Lung (tissue), 12 donors: ENCODE results near the gene FAM131C. TPM values are rescaled to one million over a fixed set of nuclear protein-coding genes. Genes with fewer than 3 reads are reported as not detected.
A peak's percentile ranks its signal among the peaks of the same experiment; 100 is the strongest.
"Not testable (repeated sequence)": the region's sequence is repeated elsewhere in the genome, so short reads cannot be mapped to it uniquely, and the experiment has no call there.

Experiments used
- ATAC-seq: fragments of 200-7000 bp; cut with Tn5 transposase; one replicate; pipeline ENCODE4 v1.9.1; 2020; ENCODE audit warnings: moderate number of reproducible peaks; ENCODE audit not compliant: insufficient read depth, low FRiP score
- DNase-seq, 3 donors: peaks; one replicate each; pipeline ENCODE4 v3.0.0-alpha.2; 2013 to 2017
- H3K27ac ChIP-seq, 2 donors: one replicate each; pipeline ENCODE4 v1.5.1; 2013; ENCODE audit warnings: mild to moderate bottlenecking in 2 of 2, moderate library complexity in 2 of 2, control low read depth in 1 of 2, inconsistent platforms in 1 of 2, low read depth in 1 of 2, low read length in 1 of 2
- H3K27me3 ChIP-seq, 3 donors: one replicate each; pipeline ENCODE4 v1.5.1; 2013; ENCODE audit warnings: low read length in 2 of 3; ENCODE audit not compliant: control insufficient read depth in 3 of 3, insufficient read depth in 3 of 3
- H3K36me3 ChIP-seq, 4 donors: one replicate each; pipeline ENCODE4 v1.5.1; 2013; ENCODE audit warnings: low read length in 4 of 4, mild to moderate bottlenecking in 1 of 4, moderate library complexity in 1 of 4; ENCODE audit not compliant: control insufficient read depth in 4 of 4, insufficient read depth in 4 of 4
- H3K4me1 ChIP-seq, 5 donors: one replicate each; pipeline ENCODE4 v1.5.1; 2013; ENCODE audit warnings: low read length in 5 of 5, mild to moderate bottlenecking in 2 of 5, moderate library complexity in 1 of 5; ENCODE audit not compliant: control insufficient read depth in 5 of 5, insufficient read depth in 5 of 5
- H3K4me3 ChIP-seq: one replicate; pipeline ENCODE4 v1.5.1; 2013; ENCODE audit warnings: mild to moderate bottlenecking, control low read depth, moderate library complexity
- H3K9ac ChIP-seq, 2 donors: one replicate each; pipeline ENCODE4 v1.5.1; 2013; ENCODE audit warnings: low read length in 2 of 2, control low read depth in 1 of 2; ENCODE audit not compliant: insufficient read depth in 1 of 2
- H3K9me3 ChIP-seq, 4 donors: one replicate each; pipeline ENCODE4 v1.5.1; 2013; ENCODE audit warnings: low read length in 3 of 4, mild to moderate bottlenecking in 1 of 4, moderate library complexity in 1 of 4; ENCODE audit not compliant: control insufficient read depth in 4 of 4, insufficient read depth in 3 of 4
- WGBS, 2 donors: extraction: QIAGEN DNeasy Blood & Tissue Kit; methylation state at CpG; one replicate each; pipeline ENCODE4 v1.1.7; 2013; 5-methylcytosine and 5-hydroxymethylcytosine counted together
- polyA plus RNA-seq, 2 donors: library from polyadenylated mRNA; stranded (reverse); fragments of 200-250 nt; gene quantifications; one replicate each; pipeline ENCODE4 v1.2.1, GENCODE V29; 2013
- total RNA-seq, 2 donors: library from RNA; depleted of rRNA in 1 of 2; stranded (reverse); fragments of >200 nt in 1 of 2; gene quantifications; one replicate each; pipeline ENCODE4 v1.2.1, GENCODE V29; 2014 to 2021
- TF ChIP-seq, protein P1 (sequence below): IDR thresholded peaks from 2 replicates; pipeline ENCODE4 v1.5.1; 2012; ENCODE audit warnings: mild to moderate bottlenecking; ENCODE audit errors: control extremely low read depth, extremely low read depth
- donor health status: control.
- donor health status: control.
- donor health status: Bipolar disorder and iron deficiency.
- donor health status: healthy.
- donor health status: DM: yes; HTN: yes; CAD: no.

The FAM131C gene
- total and polyA plus RNA-seq, 4 donors = not detected

DNA sequence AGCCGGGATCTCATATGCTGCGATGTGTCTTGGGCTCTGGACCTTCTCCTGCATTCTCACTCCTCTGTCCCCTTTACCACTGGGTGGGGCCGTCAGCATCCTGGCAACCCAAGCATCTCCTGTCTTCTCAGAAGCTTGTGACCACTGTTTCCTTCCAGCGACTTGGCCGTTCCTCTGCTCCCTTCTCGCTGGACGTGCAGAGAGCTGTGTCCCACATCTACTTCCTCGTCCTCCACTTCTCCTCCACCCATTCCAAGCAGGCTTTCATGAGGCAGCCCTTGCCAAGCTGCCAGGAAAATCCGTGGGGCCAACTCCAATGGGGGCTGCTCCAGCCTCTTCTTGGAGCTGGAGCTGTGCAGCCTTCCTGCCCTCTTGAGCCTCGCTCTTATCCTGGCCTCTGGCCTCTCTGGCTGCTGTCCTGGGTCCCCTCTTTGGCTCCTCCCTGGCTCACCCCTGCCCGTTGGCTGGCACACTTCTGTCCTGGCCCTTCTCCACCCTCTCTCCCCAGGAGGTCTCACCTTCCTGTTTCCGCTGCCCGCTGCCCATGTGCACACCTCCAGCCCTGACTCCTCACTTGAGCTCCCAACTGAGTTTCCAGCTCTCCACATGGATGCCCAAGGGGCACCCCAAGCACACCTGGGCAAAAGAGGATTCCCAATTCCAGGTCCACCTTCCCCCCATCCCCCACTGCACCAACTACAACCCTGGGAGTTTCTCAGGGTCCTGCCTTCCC, 8.7 kb downstream of the FAM131C start:
- Histone ChIP-seq H3K9ac (no peak overlapping the region), H3K27ac (no peak overlapping the region), H3K4me1 (peaks cover 0 to 6% (median 4%) of the 10 kb centered on the region in 5 donors), H3K36me3 (no peaks in the 10 kb centered on the region), H3K9me3 (no peaks in the 10 kb centered on the region), H3K4me3 (no peak overlapping the region), H3K27me3 (no peaks in the 10 kb centered on the region)
- 32 to 38% methylated on average over 13 of the region's 13 CpGs for WGBS, 2 donors
- no peak for ATAC-seq
- DNase-seq = peak in 1 of 3 donors; percentile 37
- TF ChIP-seq, protein P1, sequence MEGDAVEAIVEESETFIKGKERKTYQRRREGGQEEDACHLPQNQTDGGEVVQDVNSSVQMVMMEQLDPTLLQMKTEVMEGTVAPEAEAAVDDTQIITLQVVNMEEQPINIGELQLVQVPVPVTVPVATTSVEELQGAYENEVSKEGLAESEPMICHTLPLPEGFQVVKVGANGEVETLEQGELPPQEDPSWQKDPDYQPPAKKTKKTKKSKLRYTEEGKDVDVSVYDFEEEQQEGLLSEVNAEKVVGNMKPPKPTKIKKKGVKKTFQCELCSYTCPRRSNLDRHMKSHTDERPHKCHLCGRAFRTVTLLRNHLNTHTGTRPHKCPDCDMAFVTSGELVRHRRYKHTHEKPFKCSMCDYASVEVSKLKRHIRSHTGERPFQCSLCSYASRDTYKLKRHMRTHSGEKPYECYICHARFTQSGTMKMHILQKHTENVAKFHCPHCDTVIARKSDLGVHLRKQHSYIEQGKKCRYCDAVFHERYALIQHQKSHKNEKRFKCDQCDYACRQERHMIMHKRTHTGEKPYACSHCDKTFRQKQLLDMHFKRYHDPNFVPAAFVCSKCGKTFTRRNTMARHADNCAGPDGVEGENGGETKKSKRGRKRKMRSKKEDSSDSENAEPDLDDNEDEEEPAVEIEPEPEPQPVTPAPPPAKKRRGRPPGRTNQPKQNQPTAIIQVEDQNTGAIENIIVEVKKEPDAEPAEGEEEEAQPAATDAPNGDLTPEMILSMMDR = no peak

DNA sequence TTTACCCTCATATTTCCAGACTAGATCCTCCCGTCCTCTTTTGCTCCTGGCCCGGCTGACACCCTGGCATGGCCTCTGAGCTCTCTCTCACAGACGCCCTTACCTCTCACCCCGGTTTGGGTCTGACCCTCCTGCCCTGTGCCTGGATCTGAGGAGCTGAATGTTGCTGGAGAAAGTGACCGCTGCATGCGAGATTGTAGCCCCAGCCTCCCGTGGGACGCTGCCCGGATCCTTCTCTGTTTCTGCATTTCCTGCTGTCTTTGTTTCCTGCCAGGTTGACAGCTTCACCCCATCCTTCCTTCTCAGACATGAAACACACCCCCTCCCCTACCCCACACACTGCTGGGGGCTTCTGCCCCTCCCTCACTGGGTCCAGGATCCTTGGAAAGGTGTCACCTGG, 9.5 kb downstream of the FAM131C start:
- Histone ChIP-seq H3K36me3 (no peaks in the 10 kb centered on the region), H3K9me3 (no peaks in the 10 kb centered on the region), H3K4me1 (peaks cover 0 to 6% (median 4%) of the 10 kb centered on the region in 5 donors), H3K4me3 (no peak overlapping the region), H3K27me3 (no peaks in the 10 kb centered on the region), H3K9ac (no peak overlapping the region), H3K27ac (no peak overlapping the region)
- TF ChIP-seq, protein P1 = no peak
- no peak for DNase-seq
- WGBS, 2 donors = 55 to 60% methylated on average over 9 of the region's 9 CpGs
- no peak for ATAC-seq

DNA sequence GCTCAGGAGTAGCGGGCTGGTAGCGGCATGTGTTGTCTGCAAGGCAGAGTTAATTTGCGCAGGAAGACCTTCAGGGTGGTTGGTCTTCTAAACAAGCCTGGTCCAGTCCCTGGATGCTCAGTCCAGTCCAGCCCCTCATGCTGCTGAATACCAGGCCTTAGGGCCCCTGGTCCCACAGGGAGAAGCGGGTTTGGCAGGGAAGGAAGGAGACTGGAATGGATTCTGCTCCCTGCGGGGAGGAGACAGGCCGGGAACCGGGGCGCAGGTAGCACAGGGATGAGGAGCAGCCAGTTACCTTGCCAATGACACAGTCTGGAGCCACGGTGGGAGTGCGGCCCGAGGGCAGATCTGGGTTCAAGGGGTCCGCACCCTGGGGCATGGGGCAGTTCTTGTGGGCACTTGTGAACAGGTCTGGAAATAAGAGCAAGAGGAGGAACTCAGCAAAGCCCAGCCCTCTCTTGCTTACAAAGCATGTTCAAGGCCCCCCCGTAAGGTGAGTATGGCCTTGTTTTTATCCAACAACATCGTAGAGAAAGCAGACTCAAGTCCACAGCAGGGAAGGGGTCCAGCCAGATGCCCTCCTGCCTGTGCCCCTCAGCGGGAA, 10.1 kb downstream of the FAM131C start:
- no peak for DNase-seq
- Histone ChIP-seq H3K4me3 (no peak overlapping the region), H3K4me1 (peaks cover 0 to 6% (median 1%) of the 10 kb centered on the region in 5 donors), H3K36me3 (no peaks in the 10 kb centered on the region), H3K27ac (no peak overlapping the region), H3K9me3 (no peaks in the 10 kb centered on the region), H3K9ac (no peak overlapping the region), H3K27me3 (no peaks in the 10 kb centered on the region)
- TF ChIP-seq, protein P1 = no peak
- ATAC-seq = no peak
- WGBS, 2 donors = 92 to 95% methylated on average over 15 of the region's 15 CpGs

DNA sequence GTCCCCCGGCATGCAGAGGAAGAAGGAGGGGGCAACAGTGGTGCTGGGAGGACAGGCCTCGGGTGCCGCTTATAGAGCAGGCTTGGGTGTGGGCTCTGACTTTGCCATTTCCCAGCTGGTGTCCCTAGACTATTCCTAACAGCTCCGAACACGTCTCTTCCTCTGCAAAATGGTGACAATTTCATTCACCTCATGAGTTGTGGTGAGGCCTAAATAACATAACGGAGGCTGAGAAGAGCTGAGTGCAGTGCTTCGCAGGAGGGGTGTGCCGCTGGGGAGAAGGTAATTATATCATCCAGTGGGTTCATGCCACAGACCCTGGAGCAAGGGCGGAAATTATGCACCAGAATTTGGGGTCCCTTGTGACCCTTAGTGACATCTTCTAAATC, 10.8 kb downstream of the FAM131C start:
- H3K27ac ChIP-seq, ATAC-seq: not testable (repeated sequence)

DNA sequence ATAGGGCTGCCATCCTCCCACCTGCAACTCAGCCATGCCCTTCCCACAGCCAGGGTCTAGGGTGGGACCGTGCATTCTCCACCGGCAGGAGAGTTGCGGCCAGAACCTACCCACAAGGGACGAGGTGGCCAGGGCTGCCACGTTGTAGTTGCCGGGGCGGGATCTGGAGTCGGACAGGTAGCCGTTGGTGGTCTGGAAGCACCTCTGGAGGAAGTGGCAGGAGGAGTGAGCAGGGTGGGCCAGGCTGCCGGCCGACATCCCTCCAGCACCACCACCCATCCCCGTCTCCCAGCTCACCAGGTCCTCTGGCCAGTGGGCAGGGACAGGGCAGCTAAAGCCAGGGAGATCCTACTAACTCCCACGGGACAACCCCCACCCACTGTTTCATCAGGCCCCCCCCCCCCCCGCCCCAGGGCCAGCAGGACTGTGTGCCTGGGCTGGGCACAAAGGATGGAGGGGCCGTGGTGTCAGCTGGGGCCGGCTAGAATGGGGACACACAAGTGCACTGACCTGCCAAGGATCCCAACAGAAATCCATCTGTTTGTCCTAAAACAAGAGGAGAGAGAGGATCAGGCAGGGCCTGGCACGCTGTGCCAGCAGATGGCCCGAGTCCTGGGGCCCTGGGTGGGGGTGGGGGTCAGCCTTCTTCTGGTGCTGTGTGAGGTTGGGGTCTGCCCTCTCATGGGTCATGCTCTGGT, 11.3 kb downstream of the FAM131C start:
- not testable (repeated sequence) for DNase-seq, H3K27me3 ChIP-seq, H3K4me1 ChIP-seq, H3K9me3 ChIP-seq, H3K4me3 ChIP-seq, H3K9ac ChIP-seq, ATAC-seq, H3K36me3 ChIP-seq, H3K27ac ChIP-seq
- 76 to 89% methylated on average over 17 to 18 of the region's 18 CpGs for WGBS, 2 donors

More for the DNA sequence above, 10.8 kb downstream of the FAM131C start:
- H3K9ac ChIP-seq, H3K36me3 ChIP-seq, H3K4me1 ChIP-seq, H3K9me3 ChIP-seq, H3K27me3 ChIP-seq, DNase-seq, H3K4me3 ChIP-seq: not testable (repeated sequence)
- 92 to 93% methylated on average over 9 of the region's 9 CpGs for WGBS, 2 donors
